ENCODE data around the gene NHS.
"Not testable (repeated sequence)": the region's sequence is repeated elsewhere in the genome, so short reads cannot be mapped to it uniquely, and the experiment has no call there.

Gene NHS

DNA sequence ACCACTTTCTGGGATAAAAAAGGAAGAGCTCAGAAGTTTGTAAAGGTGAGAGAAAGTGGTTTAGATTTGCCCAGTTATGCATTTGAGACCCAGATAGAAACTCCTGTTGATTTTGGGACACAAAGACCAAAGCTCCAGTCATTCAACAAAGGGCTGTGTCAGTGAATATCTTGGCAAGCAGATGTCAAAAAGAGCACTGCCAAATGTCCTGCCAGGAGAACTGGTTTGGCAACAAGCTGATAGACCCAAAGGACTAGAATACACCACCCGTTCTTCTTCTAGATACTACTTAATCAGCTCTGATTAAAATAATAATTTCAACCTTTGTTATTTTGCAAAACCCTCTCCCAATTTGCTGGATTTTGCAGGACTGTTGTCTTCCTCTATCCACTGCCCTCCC, 121.4 kb downstream of the NHS start:
- DNase-seq (ENCODE audit: low read depth, low spot score), result no peak

DNA sequence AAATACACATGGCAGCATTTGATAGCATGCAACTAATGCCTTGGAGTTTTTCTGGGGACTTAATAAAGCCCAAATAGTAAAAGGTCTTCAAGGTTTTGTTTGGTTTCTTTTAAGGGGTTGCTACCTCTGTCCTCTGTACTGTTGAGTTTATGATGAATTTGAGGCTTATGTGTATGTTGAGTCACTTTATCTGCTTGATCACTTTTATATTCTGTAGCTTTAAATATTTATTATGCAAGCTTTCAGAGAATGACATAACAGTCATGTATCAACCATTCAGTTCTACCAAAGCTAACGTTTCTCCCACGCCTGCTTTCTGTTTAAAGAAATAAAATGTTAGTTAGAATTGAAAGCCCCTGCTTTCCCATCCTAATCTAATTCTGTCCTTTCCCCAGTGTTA, 122.2 kb downstream of the NHS start:
- DNase-seq (ENCODE audit: low read depth, low spot score), result no peak

DNA sequence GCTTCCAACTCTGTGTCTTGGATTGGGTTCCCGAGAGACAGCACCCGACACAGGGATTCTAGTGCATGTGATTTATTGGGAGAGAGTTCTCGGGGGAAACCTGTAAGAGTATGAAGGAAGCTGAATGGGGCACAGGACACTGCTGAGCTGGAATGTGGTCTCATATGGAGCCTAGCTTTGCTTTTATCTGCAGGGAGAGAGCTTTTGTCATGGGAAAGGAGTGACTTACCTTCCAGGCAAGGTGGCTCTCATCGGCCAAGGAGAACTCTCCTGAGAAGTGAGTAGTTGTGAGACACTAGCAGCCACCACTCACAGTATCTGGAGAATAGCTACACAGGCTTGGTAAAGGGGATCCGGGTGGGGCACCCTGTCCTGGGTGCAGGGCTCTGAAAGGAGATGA, 124.5 kb downstream of the NHS start:
- no peak for DNase-seq (ENCODE audit: low read depth, low spot score)

DNA sequence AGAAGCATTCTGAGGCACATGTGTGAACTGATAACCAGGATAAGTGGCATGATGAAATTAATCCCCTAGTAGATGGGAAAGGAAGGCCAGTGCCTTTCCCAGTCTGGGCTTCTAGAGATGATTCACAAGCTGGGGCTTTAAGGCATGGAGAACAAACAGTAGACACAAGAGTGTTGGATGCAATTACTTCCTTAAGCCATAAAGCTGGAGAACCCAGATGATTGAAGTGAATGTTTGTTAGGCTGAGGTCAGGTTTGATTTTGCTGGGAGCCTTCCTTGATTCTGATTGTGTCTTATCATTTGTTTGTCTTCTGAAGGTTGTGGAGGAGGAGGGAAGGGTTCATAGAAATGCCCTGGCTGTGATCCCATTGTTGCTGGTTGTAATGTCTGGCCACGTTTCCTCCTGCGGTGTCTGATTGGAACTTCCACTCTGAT, 125.2 kb downstream of the NHS start:
- DNase-seq (ENCODE audit: low read depth, low spot score), result peak; percentile 60

DNA sequence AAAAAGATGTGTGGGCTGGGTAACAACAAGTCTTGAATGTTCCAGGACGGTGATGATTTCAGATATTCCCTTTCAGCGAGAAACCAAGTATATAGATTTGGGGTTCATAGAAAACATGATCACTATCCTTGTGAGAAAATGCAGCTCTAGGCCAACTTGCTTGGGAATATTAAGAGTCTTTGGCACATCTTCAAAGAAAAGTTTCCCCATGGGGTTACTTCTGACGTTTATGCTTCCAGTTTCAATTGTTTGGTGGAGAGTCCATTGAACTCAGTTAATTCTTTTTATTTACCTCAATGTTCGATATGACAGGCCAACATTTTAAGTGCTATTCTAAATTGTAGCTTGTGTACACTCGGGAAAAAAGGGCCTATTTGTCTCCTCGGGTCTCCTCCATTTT, 126.7 kb downstream of the NHS start:
- DNase-seq (ENCODE audit: low read depth, low spot score), result no peak

DNA sequence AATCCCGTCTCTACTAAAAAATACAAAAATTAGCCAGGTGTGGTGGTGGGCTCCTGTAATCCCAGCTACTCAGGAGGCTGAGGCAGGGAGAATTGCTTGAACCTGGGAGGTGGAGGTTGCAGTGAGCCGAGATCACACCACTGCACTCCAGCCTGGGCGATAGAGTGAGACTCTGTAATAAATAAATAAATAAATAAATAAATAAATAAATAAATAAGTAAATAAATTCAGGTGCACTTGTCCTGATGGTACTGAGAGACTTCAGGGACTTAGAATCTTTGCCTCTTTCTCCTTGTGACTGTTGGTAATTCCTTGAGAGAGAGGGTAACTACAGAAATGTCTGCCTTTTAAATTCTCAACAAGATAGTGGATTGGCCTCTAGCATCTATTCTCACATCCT, 131.4 kb downstream of the NHS start:
- DNase-seq (ENCODE audit: low read depth, low spot score), result not testable (repeated sequence)

DNA sequence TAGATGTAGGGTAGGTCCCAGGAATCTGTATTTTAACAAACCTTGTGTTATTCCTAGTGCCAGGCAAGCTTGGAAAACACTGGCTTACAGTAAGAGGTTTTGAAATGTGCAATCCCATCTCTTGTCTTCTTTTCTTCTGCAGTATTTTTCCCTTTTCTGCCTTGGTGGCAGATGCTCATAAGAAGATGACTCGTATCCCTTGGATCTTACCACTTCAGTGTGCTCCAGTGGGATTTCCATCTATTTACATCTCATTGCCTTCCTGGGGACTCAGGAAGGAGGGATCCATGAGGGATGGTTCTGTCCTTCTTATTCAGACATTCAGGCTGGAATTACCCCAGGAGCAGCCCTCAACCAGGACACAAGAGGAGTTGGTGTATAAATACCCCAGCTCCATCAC, 136.6 kb downstream of the NHS start:
- no peak for DNase-seq (ENCODE audit: low read depth, low spot score)

DNA sequence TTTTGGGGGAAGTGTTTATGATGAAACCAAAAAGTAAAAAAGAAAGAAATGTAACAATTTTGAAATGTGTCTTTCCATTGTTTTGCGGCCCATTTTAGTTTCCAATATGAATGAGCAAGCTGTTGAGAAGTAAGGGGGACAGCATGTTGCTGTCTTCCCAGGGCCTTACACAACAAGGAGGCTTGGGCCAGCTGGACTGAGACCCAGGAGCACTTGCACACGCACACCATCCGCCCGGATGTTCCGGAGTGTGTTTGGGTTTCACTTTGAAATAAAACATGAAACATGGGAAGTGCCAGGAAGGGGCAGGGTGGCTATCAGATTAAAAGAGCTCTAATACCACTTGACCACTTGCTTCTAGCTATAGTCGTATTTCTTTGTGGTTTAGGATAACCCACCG, 144.4 kb downstream of the NHS start:
- no peak for DNase-seq (ENCODE audit: low read depth, low spot score)

DNA sequence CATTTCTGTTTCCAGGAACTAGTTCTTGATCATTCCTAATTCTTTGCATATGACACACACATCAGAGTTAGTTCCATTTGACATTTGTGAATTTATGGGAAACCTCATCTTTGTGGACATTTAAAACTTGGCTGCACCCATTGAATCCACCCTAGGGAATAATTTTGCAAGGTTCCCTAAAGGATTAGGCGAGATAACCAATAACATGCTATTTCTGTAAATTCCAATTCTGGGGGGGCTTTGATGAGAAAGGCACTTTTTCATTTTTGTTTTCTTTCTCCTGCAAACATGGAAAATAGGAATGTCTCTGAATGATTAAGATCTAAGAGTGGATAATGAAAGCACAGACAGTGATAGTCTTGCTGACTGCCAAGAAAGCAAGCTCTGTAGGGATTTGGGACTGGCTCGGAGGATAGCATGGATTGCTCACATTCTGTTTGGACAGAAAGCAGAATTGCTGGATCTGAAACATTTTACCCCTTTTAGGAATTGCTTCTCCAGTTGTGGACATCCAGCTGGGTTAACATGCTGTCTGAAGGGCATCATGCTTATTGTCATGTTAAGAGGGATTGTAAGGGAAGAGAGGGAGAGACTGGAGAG, 145.1 kb downstream of the NHS start:
- DNase-seq (ENCODE audit: low read depth, low spot score), result no peak

DNA sequence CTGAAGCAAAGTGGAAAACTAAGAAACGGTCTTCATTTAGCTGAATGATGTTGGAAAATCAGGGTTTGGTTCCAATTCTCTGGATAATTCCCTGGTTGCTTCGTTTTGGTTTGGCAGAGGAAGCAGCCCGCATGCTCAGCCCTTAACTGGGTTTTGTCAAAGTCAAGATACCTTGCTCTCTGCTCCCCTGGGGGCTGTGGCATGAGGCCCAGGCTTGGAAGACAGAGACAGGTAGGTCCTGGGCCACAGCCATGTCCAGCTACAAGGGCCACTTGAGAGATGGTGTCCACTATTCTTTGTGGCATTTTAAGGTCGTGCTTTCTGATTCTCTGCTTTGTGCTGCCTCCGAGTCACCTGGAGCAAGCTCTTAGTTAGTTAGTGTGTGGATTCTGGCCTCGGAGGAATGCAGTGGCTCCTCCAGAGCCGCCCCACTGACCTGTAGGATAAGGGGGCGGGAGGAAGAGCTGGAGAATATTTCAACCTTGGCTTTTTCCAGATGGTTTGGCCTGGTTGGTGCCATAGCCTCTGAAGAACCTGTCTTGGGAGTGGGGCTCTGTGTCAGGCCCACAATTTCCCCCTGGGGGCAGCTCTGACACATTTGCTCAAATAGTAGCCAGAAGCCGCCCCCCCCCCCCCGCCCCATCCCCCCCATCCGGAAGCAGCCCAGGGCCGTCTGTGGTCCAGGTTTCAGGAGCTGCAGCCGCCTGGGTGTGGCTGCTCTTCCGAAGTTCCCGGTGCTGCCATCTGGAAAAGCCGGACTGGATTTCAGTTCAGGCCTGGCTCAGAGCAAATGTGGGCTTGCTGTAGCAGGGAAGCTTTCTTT, 147.1 kb downstream of the NHS start:
- peak; percentile 44 for DNase-seq (ENCODE audit: low read depth, low spot score)

DNA sequence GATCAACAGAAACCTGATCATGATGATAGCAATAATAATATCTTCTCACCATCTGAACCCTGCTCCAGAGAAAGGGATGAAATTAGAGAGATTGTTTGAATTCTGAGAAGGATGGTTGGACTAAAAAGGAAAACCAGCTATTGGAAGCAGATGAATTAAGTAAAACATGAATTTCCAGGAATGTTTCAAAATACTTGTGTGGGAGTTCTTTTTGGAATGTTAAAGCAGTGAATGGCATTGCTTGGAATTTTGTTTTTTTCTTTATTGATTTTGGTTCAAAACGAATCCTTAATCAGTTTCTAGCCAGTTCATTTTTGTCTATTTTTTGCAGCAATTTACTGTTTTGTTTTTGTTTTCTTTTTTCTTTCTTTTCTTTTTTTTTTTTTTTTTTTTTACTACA, 150.3 kb downstream of the NHS start:
- no peak for DNase-seq (ENCODE audit: low read depth, low spot score)

DNA sequence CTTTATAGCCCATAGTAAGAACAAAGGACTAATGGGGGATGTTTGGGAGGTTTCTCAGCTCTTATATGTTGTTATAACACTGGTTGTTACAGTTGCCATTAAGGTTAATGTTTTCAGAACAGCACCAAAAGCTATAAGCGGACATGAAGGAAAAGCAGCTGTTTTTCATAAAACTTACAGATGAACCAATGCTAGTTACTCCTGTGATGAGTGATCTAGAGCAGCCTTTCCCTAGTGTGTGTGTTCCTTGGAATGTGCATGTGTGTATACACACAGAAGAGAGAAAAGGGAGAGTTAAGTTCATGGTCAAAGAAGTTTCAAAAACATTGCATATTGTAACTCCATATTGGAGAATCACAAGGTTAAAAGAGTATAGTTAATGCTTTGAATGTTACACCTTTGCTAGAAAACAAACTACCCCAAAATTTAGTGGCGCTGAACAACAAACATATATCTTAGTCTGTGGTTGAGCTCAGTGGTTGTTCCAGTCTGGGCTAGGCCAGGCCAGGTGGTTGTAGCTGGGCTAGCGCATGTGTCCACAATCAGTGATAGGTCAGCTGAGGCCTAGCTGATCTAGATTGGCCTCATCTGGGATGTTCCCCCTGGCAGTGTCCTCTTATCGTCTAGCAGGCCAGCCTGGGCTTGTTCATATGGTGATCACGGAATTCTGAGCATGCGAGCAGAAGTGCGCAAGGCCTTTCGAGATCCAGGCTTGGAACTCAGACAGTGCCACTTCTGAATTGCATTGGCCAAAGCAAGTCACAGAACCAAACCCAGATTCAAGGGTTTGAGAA, 151.0 kb downstream of the NHS start:
- no peak for DNase-seq (ENCODE audit: low read depth, low spot score)

DNA sequence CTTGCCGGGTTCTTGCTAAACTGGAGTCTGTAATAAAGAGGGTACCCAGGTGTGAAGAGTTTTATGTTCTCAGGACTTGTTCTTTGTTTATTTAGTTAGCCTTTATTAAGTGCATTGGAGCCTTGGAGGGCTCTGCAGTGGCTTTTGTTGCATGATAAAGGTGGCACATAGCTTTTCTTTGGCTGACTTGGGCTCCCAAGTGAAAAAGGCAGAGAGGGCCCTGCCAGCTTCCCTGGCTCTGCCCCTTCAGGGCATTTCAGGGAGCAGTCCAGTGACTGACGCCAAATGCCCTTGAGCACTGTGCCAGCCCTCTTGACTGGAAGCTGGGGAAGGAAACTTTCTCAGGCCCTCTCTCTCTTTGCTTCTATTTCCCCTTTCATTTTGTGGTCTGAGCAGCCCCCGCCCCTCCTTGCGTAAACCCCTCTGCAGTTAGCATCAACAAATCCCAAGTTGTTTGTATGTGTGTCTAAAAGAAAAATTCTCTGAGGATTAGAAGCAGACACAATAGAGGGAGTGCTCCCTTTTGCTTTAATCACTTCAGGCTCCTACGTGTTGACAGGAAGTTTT, 152.2 kb downstream of the NHS start:
- DNase-seq (ENCODE audit: low read depth, low spot score), result peak; percentile 64

DNA sequence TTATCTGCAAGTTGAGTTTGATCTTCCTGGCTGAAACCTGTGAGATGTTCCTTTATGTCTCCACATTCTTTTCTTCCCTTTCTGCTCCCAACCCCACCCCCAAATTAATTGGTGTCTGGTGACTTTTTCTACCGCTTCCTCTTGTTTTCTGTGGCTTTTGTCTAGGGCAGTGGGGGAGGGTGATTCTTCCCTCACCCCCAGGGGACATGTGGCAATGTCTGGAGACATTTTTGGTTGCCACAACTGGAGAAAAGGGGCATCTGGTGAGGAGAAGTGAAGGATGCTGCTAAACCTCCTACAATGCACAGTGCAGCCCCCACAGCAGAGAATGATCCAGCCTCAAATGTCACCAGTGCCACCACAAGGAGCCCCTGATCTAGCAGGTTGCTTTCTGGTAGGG, 152.9 kb downstream of the NHS start:
- DNase-seq (ENCODE audit: low read depth, low spot score), result no peak

DNA sequence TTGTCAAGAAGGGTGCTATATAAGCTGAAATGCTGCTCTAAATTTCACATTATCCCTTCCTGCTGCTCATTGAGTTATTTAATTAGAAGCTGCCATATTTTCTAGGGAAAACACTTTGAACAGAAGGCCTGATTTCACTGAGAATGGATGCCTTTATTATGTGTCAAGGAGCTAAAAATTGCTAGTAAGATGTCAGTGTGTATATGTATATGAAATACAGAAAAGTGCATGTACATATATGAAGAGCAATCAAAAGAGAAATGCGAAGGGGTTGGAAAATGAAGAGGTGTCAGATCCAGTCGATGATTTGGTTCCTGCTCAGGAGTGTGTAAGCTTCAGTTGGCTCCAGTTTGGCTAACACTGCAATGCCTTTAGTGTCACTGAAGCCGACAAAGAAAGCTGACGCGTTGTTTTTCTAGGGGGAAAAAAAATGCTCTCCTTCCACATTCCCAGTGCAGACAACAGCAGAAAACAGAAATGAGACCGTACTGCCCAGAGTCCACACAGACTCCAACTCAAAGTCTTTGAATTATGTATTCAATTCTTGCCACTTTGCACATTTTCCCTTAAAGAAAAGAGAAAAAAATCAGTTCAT, 154.2 kb downstream of the NHS start:
- DNase-seq (ENCODE audit: low read depth, low spot score), result peak; percentile 53

DNA sequence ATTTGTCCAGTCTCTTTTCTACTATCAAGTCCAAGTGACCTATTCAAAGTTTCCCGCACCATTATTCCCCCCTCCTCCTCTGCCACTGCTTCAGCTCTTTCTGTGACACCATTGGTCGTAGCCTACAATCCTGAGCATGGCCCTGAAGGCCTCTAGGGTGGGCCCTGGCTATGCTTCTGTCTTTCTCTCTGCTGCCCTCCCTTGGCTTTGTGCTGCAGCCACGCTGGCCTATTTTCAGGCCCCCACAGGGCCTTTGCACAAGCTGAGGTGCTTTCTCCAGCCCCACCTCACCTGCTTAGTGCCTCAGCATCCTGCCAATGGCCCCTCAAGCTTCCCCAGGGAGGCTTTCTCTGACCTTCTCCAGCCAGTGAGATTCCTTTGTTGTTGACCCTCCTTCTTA, 156.5 kb downstream of the NHS start:
- no peak for DNase-seq (ENCODE audit: low read depth, low spot score)

DNA sequence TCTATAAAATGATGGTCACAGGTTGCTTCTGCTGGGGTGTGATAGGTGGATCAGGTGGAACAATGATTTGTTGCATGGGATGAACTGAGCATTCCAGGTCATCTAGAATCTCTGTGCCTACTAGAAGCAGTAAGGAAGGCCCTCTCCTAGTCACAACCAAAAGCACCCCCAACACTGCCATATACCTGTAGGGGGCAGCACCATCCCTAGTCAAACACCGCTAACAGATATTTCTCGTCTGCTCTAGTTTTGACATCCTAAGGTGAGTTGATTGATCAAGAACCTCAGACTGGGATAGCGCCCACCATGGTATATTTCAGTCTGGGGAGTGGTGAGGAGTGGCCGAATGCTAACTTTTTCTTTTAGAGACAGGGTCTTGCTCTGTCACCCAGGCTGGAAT, 160.2 kb downstream of the NHS start:
- DNase-seq (ENCODE audit: low read depth, low spot score), result no peak

DNA sequence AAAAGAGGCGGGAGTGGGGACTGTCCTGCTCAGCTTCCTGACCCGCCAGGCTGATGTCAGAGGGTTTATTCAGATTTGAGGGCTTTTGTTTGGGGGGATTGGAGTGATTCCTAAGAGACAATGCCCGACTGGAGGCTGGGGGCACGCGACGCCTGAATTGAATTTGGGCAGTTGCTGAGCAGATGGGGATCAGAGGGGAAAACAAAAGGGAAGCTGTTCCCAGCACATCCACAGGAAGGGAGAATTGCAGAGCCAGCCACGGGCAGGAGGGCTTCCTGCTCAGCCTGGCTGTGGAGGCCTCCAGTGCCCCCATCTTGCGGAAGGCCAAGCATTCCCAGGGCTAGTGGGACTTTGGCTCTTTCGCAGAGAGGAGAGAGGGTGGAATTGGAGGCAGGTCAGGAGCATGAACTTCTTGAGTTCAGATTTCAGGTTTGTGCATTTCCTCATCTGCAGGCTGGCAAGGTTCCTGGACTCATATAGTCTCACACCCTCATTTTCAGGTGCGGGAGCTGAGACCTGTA, 162.8 kb downstream of the NHS start:
- DNase-seq (ENCODE audit: low read depth, low spot score), result no peak

DNA sequence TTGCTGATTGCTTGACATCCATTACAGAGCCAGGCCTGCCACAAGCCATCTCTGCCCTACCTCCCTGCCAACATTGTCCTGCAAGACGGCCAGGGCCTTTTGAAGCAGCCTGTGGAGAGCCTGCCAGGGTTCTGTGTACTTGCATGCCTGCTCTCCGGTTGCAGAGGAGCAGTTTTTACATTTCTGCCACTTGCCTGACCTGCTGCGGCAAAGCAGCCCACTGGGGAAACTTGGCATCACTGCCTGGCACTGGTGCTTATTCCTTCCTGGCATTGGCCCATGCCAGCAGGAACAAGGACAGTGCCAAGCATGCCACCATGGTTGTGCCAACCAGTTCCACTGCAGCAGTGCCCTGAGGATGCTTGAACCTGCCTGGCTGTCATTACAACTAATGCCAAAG, 167.1 kb downstream of the NHS start:
- DNase-seq (ENCODE audit: low read depth, low spot score), result no peak

DNA sequence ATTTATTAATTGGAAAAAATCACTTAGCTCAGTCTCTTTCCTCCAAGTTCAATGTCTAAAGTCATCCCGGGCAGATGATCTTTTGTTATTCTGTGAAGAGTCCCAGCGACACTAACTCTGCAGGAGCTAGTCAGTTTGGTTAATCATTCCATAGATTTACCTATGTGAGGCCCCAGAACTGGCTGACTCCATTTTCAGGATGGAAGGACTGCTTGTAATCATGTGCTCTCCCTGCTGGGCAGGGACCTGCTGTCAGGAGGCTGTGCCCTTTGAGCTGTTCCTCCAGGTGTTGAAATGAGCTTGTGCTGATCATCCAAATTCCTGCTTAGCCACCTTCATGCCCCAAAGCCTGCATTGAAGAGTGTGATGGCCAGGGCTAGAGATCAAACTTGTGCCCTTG, 169.8 kb downstream of the NHS start:
- no peak for DNase-seq (ENCODE audit: low read depth, low spot score)

DNA sequence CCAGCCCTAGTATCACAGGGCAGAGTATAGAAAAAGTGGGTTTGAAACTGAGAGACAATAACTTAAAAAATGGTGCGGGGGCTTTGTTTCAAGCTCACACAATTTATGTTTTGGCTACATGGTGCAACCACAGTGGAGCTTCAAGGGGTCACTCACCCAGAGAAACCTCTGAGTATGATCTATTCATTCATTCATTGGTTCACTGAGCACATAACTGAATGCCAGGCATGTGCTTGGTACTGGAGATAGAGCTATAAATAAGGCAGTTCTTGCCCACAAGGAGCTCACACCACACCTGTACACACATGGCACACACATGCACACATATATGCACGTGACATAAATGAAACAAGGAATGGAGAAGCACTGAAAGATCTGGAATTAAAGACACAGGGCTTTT, 171.4 kb downstream of the NHS start:
- no peak for DNase-seq (ENCODE audit: low read depth, low spot score)

DNA sequence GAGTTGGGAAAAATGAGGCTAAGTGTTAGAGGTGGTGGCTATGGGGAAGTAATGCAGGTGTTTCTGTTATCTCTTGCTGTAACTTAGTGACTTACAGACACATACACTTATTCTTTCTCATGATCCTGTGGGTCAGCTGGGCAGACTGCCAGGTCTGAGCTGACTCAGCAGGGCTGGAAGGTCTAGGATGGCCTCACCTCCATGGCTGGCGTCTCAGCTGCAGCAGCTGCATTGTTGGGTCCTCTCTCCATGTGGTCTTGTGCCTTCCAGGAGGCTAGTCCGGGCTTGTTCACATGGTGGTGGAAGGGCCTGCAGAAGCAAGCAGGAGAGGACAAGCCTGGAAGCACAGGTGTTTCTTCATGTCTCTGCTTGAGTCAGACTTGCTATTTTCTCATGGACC, 172.7 kb downstream of the NHS start:
- peak; percentile 90 for DNase-seq (ENCODE audit: low read depth, low spot score)
